Lung (tissue), 16 donors: ENCODE measurements around the gene SIRPG. TPM values are rescaled to one million over a fixed set of nuclear protein-coding genes. Genes with fewer than 3 reads are reported as not detected.
"Not testable (repeated sequence)": the region's sequence is repeated elsewhere in the genome, so short reads cannot be mapped to it uniquely, and the experiment has no call there.

Experiments used
- ATAC-seq: fragments of 200-7000 bp; cut with Tn5 transposase; one replicate; pipeline ENCODE4 v1.9.1; 2020; ENCODE audit warnings: moderate number of reproducible peaks; ENCODE audit not compliant: insufficient read depth, low FRiP score
- DNase-seq, 3 donors: peaks; one replicate each; pipeline ENCODE4 v3.0.0-alpha.2; 2013 to 2017
- H3K27ac ChIP-seq, 2 donors: one replicate each; pipeline ENCODE4 v1.5.1; 2013; ENCODE audit warnings: mild to moderate bottlenecking in 2 of 2, moderate library complexity in 2 of 2, control low read depth in 1 of 2, inconsistent platforms in 1 of 2, low read depth in 1 of 2, low read length in 1 of 2
- H3K27me3 ChIP-seq, 3 donors: one replicate each; pipeline ENCODE4 v1.5.1; 2013; ENCODE audit warnings: low read length in 2 of 3; ENCODE audit not compliant: control insufficient read depth in 3 of 3, insufficient read depth in 3 of 3
- H3K36me3 ChIP-seq, 4 donors: one replicate each; pipeline ENCODE4 v1.5.1; 2013; ENCODE audit warnings: low read length in 4 of 4, mild to moderate bottlenecking in 1 of 4, moderate library complexity in 1 of 4; ENCODE audit not compliant: control insufficient read depth in 4 of 4, insufficient read depth in 4 of 4
- H3K4me1 ChIP-seq, 5 donors: one replicate each; pipeline ENCODE4 v1.5.1; 2013; ENCODE audit warnings: low read length in 5 of 5, mild to moderate bottlenecking in 2 of 5, moderate library complexity in 1 of 5; ENCODE audit not compliant: control insufficient read depth in 5 of 5, insufficient read depth in 5 of 5
- H3K4me3 ChIP-seq: one replicate; pipeline ENCODE4 v1.5.1; 2013; ENCODE audit warnings: mild to moderate bottlenecking, control low read depth, moderate library complexity
- H3K9ac ChIP-seq, 2 donors: one replicate each; pipeline ENCODE4 v1.5.1; 2013; ENCODE audit warnings: low read length in 2 of 2, control low read depth in 1 of 2; ENCODE audit not compliant: insufficient read depth in 1 of 2
- H3K9me3 ChIP-seq, 4 donors: one replicate each; pipeline ENCODE4 v1.5.1; 2013; ENCODE audit warnings: low read length in 3 of 4, mild to moderate bottlenecking in 1 of 4, moderate library complexity in 1 of 4; ENCODE audit not compliant: control insufficient read depth in 4 of 4, insufficient read depth in 3 of 4
- CTCF ChIP-seq: IDR thresholded peaks from 2 replicates; pipeline ENCODE4 v1.5.1; 2012; ENCODE audit warnings: mild to moderate bottlenecking; ENCODE audit errors: control extremely low read depth, extremely low read depth
- WGBS, 2 donors: extraction: QIAGEN DNeasy Blood & Tissue Kit; methylation state at CpG; one replicate each; pipeline ENCODE4 v1.1.7; 2013; 5-methylcytosine and 5-hydroxymethylcytosine counted together
- long read RNA-seq, 5 donors: transcript quantifications; one replicate each; lab custom pipeline, GENCODE V29; 2026
- polyA plus RNA-seq, 2 donors: library from polyadenylated mRNA; stranded (reverse); fragments of 200-250 nt; gene quantifications; one replicate each; pipeline ENCODE4 v1.2.1, GENCODE V29; 2013
- total RNA-seq, 2 donors: library from RNA; depleted of rRNA in 1 of 2; stranded (reverse); fragments of >200 nt in 1 of 2; gene quantifications; one replicate each; pipeline ENCODE4 v1.2.1, GENCODE V29; 2014 to 2021
- donor health status: control.
- donor health status: control.
- donor health status: Bipolar disorder and iron deficiency.
- donor health status: healthy.
- donor health status: DM: yes; HTN: yes; CAD: no.

Gene SIRPG
- total RNA-seq = 1 to 10 TPM in 1 of 2 donors, under 1 TPM in 1; 0.28 to 1.8 TPM
- polyA plus RNA-seq = 1 to 10 TPM in 1 of 2 donors, under 1 TPM in 1; 0.35 to 1.2 TPM
- long read RNA-seq, donor 1, partial matches to known transcripts = 0 of 1 reads
- long read RNA-seq, donor 1, other reads (novel, unspliced or antisense) = 0 of 1 reads
- long read RNA-seq, donor 2 = 0 reads
- long read RNA-seq, donor 3 = 0 reads
- long read RNA-seq, donor 4 = 0 reads
- long read RNA-seq, donor 5 = 0 reads

- 53 to 62% methylated on average over 5 of the region's 5 CpGs for WGBS, 2 donors
- H3K4me1 ChIP-seq = peaks cover 0 to 1% (median 0%) of the 10 kb centered on the region in 5 donors
- DNase-seq (no peak), ATAC-seq (no peak)
- no peak within 1 kb of the TSS for H3K9ac ChIP-seq
- no peak for TF ChIP-seq CTCF
- H3K4me3 ChIP-seq = no peak within 1 kb of the TSS
- H3K27me3 ChIP-seq = peaks cover 0 to 6% (median 0%) of the 10 kb centered on the region in 3 donors
- no peaks in the 10 kb centered on the region for H3K36me3 ChIP-seq
- H3K9me3 ChIP-seq = peaks cover 0 to 4% (median 0%) of the 10 kb centered on the region in 4 donors
- peak within 1 kb of the TSS in 1 of 2 donors; percentile 3 for H3K27ac ChIP-seq
These were observed at the start of gene SIRPG for GRCh38 chr20:1657556-1658334. TSS of gene SIRPG (minus strand) at chr20:1657779. CDS start at chr20:1657714, 65 bp downstream.

- not testable (repeated sequence) for H3K27ac ChIP-seq, H3K9ac ChIP-seq, H3K4me3 ChIP-seq, H3K4me1 ChIP-seq, H3K36me3 ChIP-seq, DNase-seq, ATAC-seq, H3K27me3 ChIP-seq
- peaks cover 0 to 12% (median 0%) of the 10 kb centered on the region in 4 donors for H3K9me3 ChIP-seq
- WGBS, 2 donors = 89 to 93% methylated on average over 13 of the region's 13 CpGs
These were observed 49.3 kb upstream of the SIRPG start for GRCh38 chr20:1706887-1707286.

- ATAC-seq = no peak
- H3K27ac ChIP-seq = no peak overlapping the region
- WGBS, 2 donors = 72 to 88% methylated on average over 1 of the region's 1 CpG
- peaks cover 0 to 4% (median 0%) of the 10 kb centered on the region in 3 donors for H3K27me3 ChIP-seq
- TF ChIP-seq CTCF = no peak
- DNase-seq = no peak
- H3K9ac ChIP-seq = no peak overlapping the region
- no peaks in the 10 kb centered on the region for H3K36me3 ChIP-seq
- no peak overlapping the region for H3K4me3 ChIP-seq
- H3K4me1 ChIP-seq = no peaks in the 10 kb centered on the region
- peaks cover 0 to 5% (median 0%) of the 10 kb centered on the region in 4 donors for H3K9me3 ChIP-seq
These were observed 48.5 kb upstream of the SIRPG start for GRCh38 chr20:1706079-1706478.

- no peak for ATAC-seq
These were observed 45.3 kb upstream of the SIRPG start for GRCh38 chr20:1702855-1703254.

More at GRCh38 chr20:1702855-1703254, 45.3 kb upstream of the SIRPG start:
- TF ChIP-seq CTCF = no peak
- peaks cover 0 to 2% (median 0%) of the 10 kb centered on the region in 4 donors for H3K9me3 ChIP-seq
- DNase-seq = no peak
- H3K27ac ChIP-seq = no peak overlapping the region
- no peaks in the 10 kb centered on the region for H3K36me3 ChIP-seq
- H3K4me1 ChIP-seq = no peaks in the 10 kb centered on the region
- H3K4me3 ChIP-seq = no peak overlapping the region
- H3K27me3 ChIP-seq = peaks cover 0 to 6% (median 0%) of the 10 kb centered on the region in 3 donors
- 48 to 59% methylated on average over 2 of the region's 2 CpGs for WGBS, 2 donors
- H3K9ac ChIP-seq = no peak overlapping the region
